Raji (cell line): ENCODE results near the gene CDC42.

Experiments
- POLR2A ChIP-seq: IDR thresholded peaks from 2 replicates; pipeline ENCODE4 v1.6.1; 2011; ENCODE audit warnings: low read depth, low read length, control low read depth; ENCODE audit not compliant: insufficient read depth

The CDC42 gene

DNA sequence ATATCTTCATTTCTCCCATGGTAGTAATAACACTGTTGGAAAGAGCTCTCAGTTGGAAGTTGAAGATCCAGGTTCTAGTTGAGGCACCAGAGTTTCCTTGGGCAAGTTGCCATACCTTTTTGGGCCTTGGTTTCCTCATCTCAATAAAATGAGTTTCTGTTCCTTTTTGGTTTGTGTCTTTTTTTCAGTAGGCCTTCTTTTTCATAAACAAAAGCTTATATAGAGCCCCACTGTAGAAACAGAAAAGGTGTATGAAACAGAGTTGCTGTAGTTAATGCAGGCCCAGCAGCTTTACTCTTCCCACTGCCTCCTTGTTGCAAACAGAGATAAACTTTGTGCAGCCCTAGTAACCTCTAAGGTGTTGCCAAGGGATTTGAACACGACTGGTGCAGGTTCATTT is 48.7 kb downstream of the CDC42 start:
- TF ChIP-seq POLR2A = no peak

GRCh38 chr1:22101995-22102394 is 49.5 kb downstream of the CDC42 start:
- TF ChIP-seq POLR2A = no peak

GRCh38 chr1:22102746-22103145 is 50.2 kb downstream of the CDC42 start:
- no peak for TF ChIP-seq POLR2A

- no peak for TF ChIP-seq POLR2A
These were observed 51.6 kb downstream of the CDC42 start for GRCh38 chr1:22104094-22104493.

DNA sequence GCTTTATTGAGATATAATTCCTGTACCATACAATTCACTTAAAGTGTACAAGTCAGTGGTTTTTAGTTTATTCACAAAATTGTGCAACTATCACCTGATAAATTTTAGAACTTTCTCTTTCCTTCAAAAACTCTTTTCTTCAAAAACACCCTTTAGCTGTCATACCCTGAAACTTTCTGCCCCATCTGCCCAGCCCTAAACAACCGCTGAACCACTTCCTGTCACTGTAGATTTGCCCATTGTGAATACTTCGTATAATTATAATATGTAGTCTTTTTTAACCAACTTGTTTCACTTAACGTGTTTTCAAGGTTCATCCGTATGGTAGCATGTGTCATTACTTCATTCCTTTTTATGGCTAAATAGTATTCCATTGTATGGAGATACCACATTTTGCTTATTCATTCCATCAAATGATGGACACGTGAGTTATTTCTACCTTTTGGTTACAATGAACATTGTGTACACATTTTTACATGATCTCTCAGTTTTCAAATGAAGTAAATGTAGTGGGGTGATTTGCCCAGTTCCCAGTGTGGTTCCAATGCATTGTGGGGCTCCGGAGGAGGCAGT is 52.4 kb downstream of the CDC42 start:
- TF ChIP-seq POLR2A = no peak

DNA sequence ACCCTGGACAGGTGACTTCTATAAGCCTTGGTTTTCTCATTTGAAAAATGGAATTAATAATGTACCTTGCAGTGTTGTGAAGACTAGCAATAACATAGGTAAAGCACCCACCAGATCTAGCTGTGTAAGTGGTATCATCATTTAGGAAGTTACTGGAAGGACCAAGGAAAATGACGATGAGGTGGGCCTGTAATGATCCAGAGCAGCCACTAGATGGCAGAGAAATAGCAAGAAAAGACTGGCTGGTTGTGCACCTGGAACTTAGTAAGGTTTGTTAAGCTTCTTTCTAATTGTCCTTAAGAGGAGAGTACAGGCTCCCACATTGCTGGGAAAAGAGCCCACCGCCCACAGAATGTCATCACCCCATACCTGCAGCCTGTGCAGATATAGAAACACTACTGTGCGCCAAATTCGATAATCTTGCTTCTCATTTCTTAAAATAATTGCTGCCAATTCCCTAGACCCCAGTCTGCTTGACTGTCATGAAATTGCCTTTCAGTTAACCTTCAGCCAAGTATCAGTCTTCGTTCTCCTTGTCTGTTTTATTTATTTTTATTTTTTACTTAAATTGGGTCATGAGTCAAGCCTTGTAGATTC is 53.2 kb downstream of the CDC42 start:
- no peak for TF ChIP-seq POLR2A

- no peak for TF ChIP-seq POLR2A
These were observed 54.6 kb downstream of the CDC42 start for GRCh38 chr1:22107126-22107525.

GRCh38 chr1:22108339-22109105 is 56.0 kb downstream of the CDC42 start:
- TF ChIP-seq POLR2A = no peak

DNA sequence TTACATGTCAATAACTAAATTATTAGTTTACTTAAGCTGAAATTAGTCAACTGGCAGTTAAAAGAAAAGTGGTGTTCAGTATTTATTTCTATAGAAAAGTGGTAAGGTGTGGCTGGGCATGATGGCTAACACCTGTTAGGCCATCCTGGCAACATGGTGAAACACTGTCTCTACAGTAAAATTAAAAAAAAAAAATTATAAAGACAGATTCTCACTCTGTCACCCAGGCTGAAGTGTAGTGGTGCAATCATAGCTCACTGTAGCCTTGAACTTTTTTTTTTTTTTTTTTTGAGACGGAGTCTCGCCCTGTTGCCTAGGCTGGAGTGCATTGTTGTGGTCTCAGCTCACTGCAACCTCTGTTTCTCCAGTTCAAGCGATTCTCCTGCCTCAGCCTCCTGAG is 57.5 kb downstream of the CDC42 start:
- TF ChIP-seq POLR2A = no peak

- no peak for TF ChIP-seq POLR2A
These were observed 58.6 kb downstream of the CDC42 start for GRCh38 chr1:22111115-22111514.

DNA sequence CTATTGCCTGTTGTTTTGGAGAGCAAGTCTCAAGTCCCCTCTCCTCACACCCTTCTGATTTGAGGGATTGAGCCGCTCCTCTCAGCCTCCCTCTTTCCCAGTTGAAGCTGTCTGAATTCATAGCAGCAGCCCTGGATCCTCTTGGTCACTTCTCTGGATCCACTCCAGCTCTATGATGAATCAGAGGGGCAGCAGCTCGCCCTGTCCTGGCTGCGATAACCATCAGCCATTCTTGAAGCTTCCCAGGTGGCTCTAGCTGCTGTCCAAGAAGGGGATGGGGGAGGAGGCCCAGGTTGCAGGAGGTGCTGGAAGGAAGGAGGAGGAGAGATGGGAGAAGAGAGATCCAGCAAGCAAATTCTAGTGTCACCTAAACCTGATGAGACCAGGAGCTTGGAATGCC is 59.1 kb downstream of the CDC42 start:
- no peak for TF ChIP-seq POLR2A

DNA sequence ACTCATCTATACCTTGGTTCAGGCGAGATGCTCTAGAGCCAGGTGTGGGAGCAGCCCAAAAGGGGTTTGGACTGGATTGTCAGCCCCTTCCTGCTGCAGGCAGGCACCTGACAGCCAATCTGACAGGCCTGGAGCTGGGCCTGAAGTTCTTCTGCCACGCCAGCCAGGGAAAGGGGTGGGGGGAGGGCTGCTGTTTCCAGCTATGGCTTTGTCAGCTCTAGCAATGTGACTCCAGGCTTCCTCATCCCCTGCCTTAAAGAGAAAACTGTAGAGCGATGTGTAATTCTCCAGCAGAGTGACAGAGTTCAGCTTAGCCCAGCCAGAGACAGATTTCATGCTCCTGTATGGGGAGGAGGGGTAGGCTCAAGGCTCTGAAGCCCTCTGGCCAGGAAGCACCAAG is 60.0 kb downstream of the CDC42 start:
- no peak for TF ChIP-seq POLR2A

GRCh38 chr1:22114083-22115012 is 61.8 kb downstream of the CDC42 start:
- no peak for TF ChIP-seq POLR2A

GRCh38 chr1:22115286-22115685 is 62.8 kb downstream of the CDC42 start:
- no peak for TF ChIP-seq POLR2A

GRCh38 chr1:22117238-22117637 is 64.7 kb downstream of the CDC42 start:
- TF ChIP-seq POLR2A = no peak
